HPDE6-E6E7 (cell line): Measurements from ENCODE around the gene PKD1L1.
"Not testable (repeated sequence)": the region's sequence is repeated elsewhere in the genome, so short reads cannot be mapped to it uniquely, and the experiment has no call there.

Experiments used
- DNase-seq: peaks from one replicate; pipeline ENCODE4 v3.0.0; 2011; ENCODE audit warnings: missing footprints; ENCODE audit errors: extremely low spot score

The PKD1L1 gene

DNA sequence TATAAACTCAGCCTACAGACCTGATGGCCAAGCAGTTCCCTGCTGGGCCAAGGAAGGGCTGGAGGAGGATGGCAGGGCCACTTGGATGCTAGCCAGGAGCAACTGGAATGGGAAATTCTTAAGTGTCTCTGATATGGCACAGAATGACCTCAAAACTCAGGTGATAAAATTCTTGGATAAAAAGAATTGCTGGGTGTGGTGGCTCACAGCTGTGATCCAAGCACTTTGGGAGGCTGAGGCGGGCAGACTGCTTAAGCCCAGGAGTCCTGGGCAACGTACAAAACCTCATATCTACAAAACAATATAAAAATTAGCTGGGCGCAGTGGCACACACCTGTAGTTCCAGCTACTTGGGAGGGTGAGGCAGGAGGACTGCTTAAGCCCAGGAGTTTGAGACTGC is 14.0 kb upstream of the PKD1L1 start:
- no peak for DNase-seq

DNA sequence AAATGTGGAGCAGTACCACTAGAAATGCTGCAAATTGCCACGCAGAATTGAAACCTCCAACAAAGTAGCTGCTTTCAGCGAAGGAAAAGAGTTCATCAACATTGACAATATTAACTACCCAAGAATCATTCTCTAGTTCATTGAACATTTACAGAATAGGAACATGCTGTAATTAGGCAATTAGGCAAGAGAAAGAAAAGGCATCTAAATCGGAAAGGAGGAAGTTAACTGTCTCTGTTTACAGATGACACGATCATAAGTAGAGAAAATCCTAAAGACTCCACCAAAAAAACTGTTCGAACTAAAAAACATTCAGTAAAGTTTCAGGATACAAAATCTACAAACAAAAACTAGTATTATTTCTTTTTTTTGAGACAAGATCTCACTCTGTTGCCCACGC is 8.9 kb upstream of the PKD1L1 start:
- DNase-seq: no peak

DNA sequence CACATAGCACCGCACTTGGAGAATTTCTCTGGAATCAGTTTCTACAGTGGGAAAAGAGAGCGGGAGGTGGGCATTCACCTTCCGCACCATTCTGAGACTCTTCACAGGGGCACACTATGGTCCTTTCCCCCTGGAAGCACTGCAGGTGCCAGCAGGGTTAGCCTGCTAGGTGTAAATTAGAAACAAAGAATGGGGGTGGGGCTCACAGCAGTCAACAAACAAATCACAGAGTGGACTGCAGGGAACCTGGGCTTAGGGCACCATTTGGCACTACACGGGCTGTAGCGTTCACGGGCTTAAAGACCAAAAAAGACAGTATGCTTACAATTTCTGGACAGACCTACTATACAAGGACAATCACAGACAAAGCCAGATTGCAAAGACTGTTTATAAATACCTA is 8.0 kb upstream of the PKD1L1 start:
- DNase-seq: no peak

DNA sequence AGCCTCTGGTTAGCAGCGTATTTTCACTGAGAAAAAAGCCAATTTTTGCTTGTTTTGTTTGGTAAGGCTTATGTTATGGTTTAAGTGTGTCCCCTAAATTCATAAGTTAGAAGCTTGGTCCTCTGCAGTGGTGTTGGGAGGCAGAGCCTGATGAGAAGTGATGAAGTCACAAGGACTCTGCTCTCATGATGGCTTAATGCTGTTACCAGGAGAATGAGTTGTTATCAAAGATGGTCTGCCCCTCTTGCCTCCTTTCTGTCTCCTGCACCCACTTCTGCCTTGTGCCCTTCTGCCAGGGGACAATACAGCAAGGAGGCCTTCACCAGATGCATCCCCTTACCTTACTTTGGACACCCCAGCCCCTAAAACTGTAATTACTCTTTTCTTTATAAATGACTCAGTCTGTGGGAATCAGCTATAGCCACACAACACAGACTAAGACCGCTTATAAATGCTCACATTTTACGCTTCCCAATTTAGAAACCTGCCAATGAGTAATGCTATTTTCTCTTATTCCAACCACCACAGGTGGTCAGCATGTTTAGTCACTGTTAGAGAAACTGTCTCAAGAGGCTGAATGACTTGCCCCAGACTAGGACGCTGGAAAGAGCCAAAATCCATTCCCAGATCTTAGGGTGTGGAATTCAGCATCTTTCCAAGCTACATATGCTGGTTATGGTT is 6.1 kb upstream of the PKD1L1 start:
- no peak for DNase-seq

DNA sequence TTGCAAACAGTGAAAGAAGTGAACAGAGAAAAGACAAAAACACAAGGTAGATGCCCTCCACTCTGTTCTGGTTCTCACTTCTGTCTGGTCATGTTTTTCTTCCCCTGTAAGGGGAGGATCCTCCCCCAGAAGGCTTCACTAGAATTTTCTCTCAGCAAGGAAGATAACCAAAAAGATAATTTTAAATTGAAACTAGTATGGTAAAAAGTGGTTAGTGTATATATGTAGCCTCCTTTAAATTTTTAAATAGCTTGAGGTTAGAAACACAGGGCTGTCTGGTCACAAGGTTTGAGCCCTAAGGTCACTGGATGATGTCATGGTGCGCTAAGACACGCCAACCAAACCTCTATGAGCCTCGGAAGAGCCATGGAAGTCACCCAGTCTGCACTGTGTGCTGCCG is 5.6 kb upstream of the PKD1L1 start:
- DNase-seq: no peak

DNA sequence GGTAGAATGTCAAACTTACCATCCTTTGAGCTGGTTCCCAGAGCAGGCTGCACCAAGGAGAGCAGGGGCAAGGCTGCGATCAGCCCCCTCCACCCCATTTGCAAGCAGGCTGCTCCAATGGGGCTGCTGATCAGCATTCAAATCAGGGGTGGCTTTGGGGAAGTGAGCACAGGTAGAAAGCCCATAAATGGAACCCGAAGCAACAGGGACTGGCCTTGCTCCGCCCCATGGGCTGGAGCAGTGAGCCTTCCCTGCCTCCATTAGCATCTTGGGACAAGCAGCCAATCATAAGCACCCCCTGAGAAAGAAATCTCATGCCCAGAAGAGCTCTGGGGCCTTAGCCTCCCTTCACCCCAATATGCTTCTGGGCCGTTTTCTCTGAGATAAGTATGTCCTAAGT is 4.0 kb upstream of the PKD1L1 start:
- no peak for DNase-seq

DNA sequence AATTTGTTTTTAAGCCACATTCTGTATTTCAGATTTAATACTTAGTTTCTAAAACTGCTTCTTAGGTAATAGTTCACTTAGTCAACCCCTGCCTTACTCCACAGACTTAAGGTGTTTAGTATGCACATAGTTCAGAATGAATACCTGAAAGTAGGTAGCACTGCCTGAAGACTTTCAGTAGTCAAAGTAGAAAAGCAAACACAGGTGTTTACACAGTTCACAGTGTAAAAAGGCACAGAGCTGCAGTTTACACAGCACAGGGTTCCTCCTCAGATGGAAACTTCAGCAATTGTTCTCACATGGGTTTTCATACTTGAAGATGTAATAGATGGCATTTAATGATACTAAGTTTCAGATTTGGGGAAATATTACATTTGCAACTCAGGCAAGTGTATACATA is 3.1 kb upstream of the PKD1L1 start:
- DNase-seq: no peak

DNA sequence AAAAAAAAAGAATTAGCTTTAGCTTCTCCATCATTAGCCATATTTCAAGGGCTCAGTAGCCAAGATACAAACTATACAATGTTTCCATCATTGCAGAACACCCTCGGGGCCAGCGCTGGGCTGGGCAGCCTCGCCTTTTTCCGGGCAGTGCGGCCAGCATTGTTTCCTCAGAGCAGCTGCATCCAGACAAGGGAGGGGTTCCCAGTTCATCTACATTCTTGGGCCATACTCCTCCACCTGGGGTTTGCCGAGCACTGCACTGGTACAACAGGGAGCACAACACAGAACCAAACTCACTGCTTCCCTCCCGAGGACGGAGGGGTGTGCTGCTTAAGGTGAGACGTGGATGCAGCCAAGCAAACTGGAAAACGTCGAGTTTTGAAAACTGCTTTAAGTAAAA is 2.4 kb upstream of the PKD1L1 start:
- DNase-seq: peak; percentile 61

DNA sequence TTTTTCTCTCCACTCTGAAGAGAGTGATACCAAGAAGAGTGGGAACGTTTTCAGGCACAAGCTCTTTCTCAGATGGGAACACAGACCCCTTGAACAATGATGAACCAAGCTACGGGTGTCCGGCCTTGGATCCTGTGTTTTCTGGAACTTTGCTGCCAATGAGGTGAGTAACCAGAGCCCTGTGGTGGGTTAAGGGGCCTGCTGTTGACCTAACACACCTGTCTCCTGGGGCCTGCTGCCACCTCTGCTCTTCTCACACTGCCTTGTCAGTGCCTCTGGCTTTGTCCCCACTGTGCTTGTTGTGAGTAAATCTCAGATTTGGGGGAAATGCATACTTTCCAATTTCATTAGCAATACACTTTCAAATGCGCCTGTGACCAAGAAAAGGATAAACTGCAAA is 1.4 kb upstream of the PKD1L1 start:
- DNase-seq: no peak

DNA sequence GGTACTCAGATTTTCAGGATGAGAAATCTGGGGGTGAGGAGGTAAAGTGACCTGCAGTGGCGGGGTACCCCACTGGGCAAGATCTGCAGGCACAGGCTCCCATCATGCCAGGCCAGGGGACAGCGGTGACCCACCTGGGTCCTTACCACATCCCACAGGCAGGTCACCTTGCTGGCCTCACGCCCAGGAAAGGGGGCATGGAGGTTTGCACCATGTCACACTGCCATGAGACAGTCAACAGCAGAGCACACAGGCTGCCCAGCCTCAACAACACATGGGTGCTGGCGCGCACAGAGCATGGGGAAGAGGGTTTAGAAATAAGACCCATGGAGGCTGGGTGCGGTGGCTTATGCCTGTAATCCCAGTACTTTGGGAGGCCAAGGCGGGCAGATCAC is 914 bp downstream of the PKD1L1 start:
- DNase-seq: no peak

DNA sequence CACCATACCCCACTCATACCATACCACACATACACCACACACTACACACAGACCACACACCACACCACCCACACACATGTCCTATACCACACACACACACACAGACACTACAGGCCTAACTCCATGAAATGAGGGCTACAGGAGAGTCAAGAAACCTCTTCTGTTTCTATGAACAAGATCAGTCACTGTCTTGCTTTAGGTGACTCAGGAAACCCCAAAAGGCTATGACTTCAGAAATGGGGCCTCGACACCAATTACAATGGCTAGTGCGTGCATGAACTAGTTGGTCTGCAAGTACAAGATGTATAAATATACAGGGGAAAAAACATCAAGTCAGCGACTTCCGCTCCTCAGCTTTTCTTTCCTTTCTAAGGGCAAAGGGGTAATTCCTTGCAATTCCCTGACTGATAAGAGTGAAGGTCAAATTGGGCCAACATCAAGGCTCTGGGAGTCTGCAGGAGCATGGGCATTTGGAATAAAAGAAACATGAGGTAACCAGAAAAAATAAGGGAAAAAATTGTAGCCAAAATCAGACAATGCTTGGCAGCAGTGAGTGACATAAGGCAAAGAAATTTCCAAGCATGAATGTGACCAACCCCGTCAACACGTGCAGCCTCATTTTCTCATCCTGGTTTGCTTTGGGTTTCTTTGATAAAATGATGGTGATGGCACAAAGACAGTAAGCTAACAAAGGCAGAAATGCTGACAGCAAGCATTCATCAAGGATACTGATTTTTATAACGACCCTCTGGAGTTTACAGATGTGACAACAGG is 1.5 kb downstream of the PKD1L1 start:
- peak; percentile 57 for DNase-seq

DNA sequence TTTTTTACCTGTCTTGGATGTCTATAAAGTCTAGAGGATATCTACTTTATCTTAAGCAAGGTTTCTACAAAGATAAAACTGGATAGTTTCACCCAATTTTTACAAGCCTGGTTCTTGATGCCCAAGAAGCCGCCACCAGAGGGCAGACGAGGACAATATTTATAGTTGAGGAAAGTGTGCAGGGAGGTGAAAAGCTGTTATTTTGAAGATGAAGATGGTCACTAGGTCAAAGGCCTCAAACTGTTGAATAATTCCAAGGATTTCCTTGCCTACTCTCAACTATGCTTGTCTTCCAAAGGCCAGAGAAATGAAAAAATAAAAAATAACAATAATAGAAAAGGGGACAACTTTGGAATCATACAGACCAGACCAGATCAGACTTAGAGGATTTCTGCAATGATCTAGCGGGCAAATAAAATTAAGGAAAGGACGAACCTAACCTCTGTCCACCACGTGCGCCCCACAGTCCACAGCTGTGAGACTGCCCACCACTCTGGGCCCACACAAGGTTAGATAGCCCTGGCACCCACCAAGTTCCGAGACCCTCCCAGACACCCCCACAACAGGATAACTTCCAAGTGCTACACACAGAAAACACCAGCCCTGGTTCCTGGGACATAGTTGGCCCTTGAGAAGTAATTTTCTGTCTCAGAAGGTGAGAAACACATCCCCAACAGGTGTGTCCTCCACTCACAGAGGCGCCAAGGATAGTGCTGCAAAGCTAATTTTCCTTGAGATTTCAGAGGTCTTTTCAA is 2.8 kb downstream of the PKD1L1 start:
- peak; percentile 32 for DNase-seq

DNA sequence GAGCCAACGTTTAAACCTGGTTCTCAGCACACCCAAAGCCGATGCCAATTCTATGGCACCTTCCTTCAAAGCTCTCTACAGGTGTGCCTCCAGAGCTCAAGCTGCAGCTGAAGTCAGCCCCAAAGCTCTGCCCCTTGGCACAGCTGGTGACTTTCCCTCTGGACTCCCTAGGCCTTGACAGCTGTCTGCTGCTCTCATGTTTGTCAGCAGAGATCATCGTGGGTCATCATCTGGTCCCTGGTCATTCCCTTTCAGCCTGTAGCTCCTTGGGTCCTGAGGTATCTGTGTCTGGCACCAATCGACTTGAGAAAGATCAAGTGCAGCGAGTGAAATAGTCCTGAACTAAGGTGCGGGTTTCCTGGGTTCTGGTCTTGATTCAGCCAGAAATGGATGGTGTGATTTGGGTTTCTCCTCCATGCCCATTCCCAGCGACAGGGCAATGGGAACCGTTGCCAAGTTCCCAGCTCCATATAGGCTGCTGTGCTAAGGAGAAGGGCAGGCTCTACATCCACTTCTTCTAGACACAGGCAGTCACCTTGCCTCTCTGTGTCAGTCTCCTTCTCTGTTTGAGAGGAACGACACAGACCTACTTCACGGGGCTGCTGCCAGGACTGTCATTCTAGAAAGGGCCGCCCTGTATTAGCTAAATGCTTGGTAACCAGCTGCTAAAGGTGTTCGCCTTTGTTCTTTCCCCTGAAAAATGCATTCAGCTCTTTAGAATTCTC is 3.6 kb downstream of the PKD1L1 start:
- DNase-seq: no peak

DNA sequence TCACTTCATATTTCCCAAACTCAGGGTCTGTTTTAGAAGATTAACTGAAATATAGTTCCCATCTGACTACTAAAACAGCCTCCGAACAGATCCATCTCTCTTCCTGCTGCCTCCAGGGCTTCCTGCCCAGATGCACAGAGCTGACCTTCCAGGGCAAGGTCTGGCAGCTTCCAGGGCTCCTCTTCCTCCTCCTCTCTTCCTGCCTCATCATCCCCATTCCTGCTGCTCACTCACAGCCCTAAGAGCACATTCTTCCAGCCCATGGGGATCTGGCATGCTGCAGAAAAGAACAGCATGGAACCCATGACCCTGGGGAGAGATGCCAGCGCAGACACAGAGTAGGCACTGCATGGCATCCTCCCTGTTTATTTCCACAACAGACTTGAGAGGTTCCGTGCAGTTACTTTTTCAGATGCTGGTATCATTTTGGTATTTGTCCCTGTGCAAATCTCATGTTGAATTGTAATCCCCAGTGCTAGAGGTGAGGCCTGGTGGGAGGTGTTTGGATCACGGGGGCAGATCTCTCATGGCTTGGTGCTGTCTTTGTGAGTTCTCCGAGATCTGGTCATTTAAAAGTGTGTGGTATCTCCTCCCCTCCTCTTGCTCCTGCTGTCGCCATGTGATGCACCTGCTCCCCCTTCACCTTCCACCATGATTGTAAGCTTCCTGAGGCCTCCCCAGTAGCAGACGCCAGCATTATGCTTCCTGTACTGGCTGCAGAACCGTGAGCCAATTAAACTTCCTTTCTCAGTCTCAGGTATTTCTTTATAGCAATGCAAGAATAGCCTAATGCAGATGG is 4.4 kb downstream of the PKD1L1 start:
- no peak for DNase-seq

DNA sequence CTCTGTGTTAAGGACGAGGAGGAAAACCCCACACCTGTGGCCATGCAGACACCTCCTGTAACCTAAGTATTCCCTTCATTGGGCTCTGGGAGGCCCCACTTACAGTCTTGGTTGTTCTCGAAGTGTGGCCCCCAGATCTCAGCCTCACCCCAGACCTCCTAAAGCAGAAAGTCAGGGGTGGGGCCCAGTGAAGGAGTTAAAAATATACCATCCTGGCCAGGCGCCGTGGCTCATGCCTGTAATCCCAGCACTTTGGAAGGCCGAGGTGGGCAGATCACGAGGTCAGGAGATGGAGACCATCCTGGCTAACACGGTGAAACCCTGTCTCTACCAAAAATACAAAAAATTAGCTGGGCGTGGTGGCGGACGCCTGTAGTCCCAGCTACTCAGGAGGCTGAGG is 5.6 kb downstream of the PKD1L1 start:
- not testable (repeated sequence) for DNase-seq

DNA sequence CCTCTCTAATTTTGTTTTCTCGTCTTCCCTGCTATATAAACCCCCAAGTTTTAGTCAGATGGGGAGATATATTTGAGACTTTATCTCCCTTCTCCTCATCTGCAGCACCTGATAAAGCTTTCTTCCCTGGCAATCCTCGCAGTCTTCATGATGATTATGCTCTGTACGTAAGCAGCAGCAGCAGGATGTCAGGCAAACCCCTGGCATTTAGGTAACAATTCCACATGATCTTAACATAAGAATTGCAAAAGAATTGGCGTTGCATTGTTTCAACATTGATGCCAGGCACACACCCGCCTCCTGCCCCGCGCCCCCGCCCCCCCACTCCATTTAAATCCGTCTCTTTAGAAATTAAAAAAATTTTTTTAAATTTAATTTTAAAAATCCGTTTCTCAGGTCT is 6.1 kb downstream of the PKD1L1 start:
- DNase-seq: no peak

DNA sequence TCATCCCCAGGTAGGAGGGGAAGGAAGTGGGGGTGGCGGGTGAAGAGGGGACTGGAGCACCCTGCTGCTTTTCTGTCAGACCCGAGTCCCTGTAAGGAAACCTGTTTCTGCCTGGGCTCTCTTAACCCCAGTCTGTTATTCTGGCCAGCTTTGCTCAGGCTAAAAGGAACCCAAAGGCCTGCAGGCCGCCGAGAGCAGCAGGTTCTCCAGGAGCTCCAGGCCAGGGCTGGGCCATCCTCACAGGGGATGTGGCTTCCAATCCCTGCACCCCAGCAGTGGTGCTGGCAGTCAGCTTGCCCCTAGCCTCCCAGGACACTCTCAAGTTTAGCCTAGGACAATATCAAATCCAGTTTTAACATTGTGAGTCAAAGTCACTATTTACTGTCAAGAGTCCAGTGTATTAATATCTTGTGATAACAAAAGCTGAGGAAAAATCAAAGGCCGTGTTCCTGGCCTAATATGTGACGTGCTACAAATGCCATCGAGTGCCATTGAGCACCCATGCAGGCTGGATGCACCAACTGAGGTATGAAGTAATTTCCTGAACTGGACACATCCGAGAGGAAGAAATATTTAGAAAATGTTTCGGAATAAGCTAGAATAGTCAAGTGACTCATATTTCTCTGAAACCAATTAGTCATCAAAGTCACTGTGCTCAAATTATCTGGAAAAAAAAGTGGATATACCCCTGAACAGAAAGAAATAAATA is 7.0 kb downstream of the PKD1L1 start:
- DNase-seq: peak; percentile 49

DNA sequence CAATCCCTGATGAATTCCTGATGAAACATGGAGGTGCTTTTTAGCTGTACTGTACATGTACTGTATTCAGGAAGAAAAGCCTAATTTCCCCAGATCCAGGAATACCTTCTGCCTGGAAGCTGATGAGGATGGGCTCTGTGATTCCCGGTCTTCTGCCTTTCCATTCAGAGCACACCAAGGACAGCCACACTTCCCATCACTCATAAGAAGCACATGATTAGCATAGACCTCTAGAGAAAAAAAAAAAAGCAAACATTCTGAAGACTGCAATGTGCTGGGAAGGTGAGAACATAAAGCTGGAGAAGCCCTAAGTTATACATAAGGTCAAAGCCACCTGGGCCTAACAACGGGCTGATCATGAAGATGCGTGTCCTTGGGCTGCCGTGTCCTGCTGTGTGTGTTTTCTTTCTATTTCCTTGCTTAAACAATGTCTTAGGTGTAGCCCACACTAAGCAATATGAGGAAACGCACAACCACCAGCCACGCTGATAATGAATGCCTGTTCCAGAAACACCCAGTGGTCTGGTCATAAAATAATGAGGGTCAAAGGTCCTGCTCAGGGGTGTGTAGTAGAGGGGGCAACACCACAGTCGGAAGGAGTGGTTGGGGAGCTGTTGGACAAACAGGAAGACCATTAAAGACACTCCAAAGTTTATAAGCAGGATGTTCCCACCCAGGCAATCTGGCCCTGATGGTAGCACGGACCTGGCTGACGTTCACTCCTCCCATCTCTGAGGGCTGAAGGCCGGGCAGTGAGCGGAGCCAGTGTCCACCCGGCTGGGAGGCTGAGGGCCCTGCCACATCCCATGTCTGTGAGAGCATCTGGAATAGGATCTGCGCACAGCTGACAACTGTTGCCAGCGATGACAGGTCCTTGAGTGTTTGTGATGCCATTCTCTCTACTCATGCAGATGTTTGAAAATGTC is 7.9 kb downstream of the PKD1L1 start:
- no peak for DNase-seq

DNA sequence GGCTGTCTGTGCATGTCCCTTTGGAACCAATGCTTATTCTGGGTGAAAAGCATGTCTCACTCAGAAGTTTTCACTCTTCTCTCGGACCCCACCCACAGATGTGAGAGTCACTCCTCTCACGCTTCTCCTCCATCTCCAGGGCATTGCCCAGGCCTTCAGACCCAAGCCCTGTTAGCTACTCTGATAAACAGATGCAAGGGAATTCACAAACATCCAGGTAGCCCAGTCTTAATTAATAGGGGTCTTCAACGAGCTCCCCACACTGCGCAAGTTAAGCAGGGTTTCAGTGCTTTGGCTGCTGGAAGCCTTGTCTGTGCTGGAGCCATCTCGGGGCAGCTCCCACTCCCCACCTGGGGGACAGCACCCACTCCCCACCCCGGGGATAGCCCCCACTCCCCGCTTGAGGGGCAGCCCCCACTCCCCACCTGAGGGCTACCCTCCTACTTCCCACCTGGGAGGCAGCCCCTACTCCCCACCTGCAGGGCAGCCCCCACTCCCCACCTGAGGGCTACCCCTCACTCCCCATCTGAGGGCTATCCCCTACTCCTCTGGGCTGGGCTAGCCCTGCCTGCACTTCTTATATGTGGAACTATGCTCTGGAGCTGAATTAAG is 8.7 kb downstream of the PKD1L1 start:
- DNase-seq: no peak
